Stimulated activated CD4-positive, alpha-beta T cell treated with anti-CD3 and anti-CD28 coated beads, Interleukin-12 subunit alpha, Interleukin-12 subunit beta, amount 100 ng/mL, for 4 hours (primary cell): ENCODE results near the gene APOL2.
"Not testable (repeated sequence)": the region's sequence is repeated elsewhere in the genome, so short reads cannot be mapped to it uniquely, and the experiment has no call there.

Experiments used
- DNase-seq: peaks from one replicate; pipeline ENCODE4 v3.0.0-alpha.2; 2020

The APOL2 gene

GRCh38 chr22:36238373-36239149, 766 bp downstream of the APOL2 start:
- DNase-seq: no peak

- no peak for DNase-seq
Observed at GRCh38 chr22:36237462-36238372, 1.6 kb downstream of the APOL2 start.

GRCh38 chr22:36236388-36237319, 2.7 kb downstream of the APOL2 start:
- no peak for DNase-seq

GRCh38 chr22:36235585-36235984, 3.7 kb downstream of the APOL2 start:
- DNase-seq: no peak

- no peak for DNase-seq
Observed at GRCh38 chr22:36234919-36235318, 4.4 kb downstream of the APOL2 start.

- no peak for DNase-seq
Observed at GRCh38 chr22:36234213-36234612, 5.1 kb downstream of the APOL2 start.

GRCh38 chr22:36233796-36234195, 5.5 kb downstream of the APOL2 start:
- DNase-seq: no peak

GRCh38 chr22:36232715-36233401, 6.5 kb downstream of the APOL2 start:
- DNase-seq: no peak

- DNase-seq: not testable (repeated sequence)
Observed at GRCh38 chr22:36231051-36231450, 8.3 kb downstream of the APOL2 start.

GRCh38 chr22:36229649-36230048, 9.7 kb downstream of the APOL2 start:
- DNase-seq: not testable (repeated sequence)

GRCh38 chr22:36228944-36229343, 10.4 kb downstream of the APOL2 start:
- no peak for DNase-seq

- not testable (repeated sequence) for DNase-seq
Observed at GRCh38 chr22:36228369-36228768, 11.0 kb downstream of the APOL2 start.

- no peak for DNase-seq
Observed at GRCh38 chr22:36227806-36228205, 11.5 kb downstream of the APOL2 start.

- DNase-seq: no peak
Observed at GRCh38 chr22:36227396-36227795, 11.9 kb downstream of the APOL2 start.

- DNase-seq: no peak
Observed at GRCh38 chr22:36226189-36226588, 13.1 kb downstream of the APOL2 start.

GRCh38 chr22:36225333-36225922, 13.9 kb downstream of the APOL2 start:
- DNase-seq: no peak

- DNase-seq: no peak
Observed at GRCh38 chr22:36224245-36224644, 15.1 kb downstream of the APOL2 start.

- no peak for DNase-seq
Observed at GRCh38 chr22:36223504-36223903, 15.8 kb downstream of the APOL2 start.

GRCh38 chr22:36222887-36223450, 16.4 kb downstream of the APOL2 start:
- no peak for DNase-seq

- DNase-seq: peak; percentile 49
Observed at GRCh38 chr22:36221799-36222751, 17.3 kb downstream of the APOL2 start.
